Measurements from ENCODE around the gene SEC61G. TPM values are rescaled to one million over a fixed set of nuclear protein-coding genes. Genes with fewer than 3 reads are reported as not detected.

The SEC61G gene
- total and polyA plus RNA-seq, 4 experiments from 2014 or later: 67.0 to 284 (median 163) TPM

DNA sequence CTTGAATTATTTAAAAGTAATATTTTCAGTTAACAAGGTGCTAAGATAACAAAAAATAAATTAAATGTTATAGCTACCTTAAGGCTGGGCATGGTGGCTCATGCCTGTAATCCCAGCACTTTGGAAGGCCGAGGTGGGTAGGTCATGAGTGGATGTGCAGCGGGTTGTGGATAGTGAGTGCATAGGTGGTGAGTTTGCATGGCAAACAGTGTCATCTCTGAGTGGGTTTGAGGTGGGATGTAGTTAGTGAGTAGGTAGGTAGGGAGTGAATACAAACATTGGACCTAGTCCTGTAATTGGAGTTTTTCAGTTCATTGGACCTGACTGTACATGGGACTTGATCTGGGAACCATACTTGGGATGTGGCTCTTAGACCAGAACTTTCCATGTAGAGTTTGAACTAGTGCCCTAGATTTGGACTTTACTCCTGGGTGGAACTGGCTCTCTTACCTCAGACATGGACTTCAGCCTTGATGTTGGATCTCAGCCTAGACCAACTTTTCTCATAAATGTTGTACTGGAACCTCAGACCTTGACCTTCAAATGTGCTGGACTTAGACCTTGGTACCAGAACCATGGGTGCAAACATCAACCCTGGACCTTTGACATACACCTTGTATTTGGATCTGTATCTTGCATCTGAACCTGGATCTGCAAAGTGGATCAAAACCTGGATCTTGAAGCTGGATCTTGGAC lies 47.0 kb downstream of the SEC61G start:
- H3K27me3 Mint-ChIP-seq: peaks cover 0 to 4% of the 10 kb centered on the region in 2 donors
- DNase-seq: no peak
- intact Hi-C loops (cut with micrococcal nuclease): no loop called here
- no peaks in the 10 kb centered on the region for H3K9me3 ChIP-seq (ENCODE audit: control insufficient read depth in 1 of 2, low read length in 2 of 2)
- H3K4me1 Mint-ChIP-seq: no peaks in the 10 kb centered on the region
- H3K36me3 ChIP-seq (ENCODE audit: insufficient read depth, low read length): no peaks in the 10 kb centered on the region
- CTCF ChIA-PET (ENCODE audit: partially characterized antibody): no interaction called here
- H3K9me3 Mint-ChIP-seq: peaks cover 6 to 31% (median 12%) of the 10 kb centered on the region in 8 donors
- H3K36me3 Mint-ChIP-seq: no peaks in the 10 kb centered on the region
- no peak overlapping the region for H3K27ac Mint-ChIP-seq
- H3K4me1 ChIP-seq (ENCODE audit: insufficient read depth, low read length): no peaks in the 10 kb centered on the region
- no peak overlapping the region for H3K27ac ChIP-seq (ENCODE audit: low read depth, low read length)
- POLR2A ChIA-PET (ENCODE audit: partially characterized antibody): no interaction called here
- H3K4me3 ChIP-seq (ENCODE audit: low read length in 2 of 2): no peak overlapping the region
- H3K4me3 Mint-ChIP-seq: no peak overlapping the region
- H3K27me3 ChIP-seq (ENCODE audit: insufficient read depth, low read length): no peaks in the 10 kb centered on the region

DNA sequence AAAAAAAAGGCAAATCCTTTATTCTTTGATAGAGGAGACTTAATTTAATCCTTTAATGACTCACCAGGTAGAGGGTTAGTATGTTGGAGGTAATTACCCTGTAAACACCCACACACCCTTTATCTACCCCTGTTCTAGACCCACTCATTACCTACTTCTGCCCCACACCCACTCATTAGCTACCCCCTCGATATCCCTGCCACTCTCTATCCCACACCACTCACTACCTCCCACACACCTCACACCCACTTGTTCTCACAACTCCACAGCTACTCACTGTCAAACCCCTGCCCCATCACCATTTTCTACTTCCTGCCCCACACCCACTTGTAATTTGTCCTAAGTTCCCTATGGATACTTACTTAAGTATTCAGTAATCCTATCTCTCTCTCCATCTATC lies 49.7 kb downstream of the SEC61G start:
- Mint-ChIP-seq H3K27ac (no peak overlapping the region), H3K4me1 (no peaks in the 10 kb centered on the region), H3K4me3 (no peak overlapping the region), H3K27me3 (peaks cover 0 to 4% of the 10 kb centered on the region in 2 donors), H3K36me3 (no peaks in the 10 kb centered on the region), H3K9me3 (peaks cover 5 to 27% (median 11%) of the 10 kb centered on the region in 8 donors)
- POLR2A ChIA-PET (ENCODE audit: partially characterized antibody): no interaction called here
- Histone ChIP-seq H3K4me3 (ENCODE audit: low read length in 2 of 2) (no peak overlapping the region), H3K9me3 (ENCODE audit: control insufficient read depth in 1 of 2, low read length in 2 of 2) (no peaks in the 10 kb centered on the region), H3K27ac (ENCODE audit: low read depth, low read length) (no peak overlapping the region), H3K36me3 (ENCODE audit: insufficient read depth, low read length) (no peaks in the 10 kb centered on the region), H3K27me3 (ENCODE audit: insufficient read depth, low read length) (no peaks in the 10 kb centered on the region), H3K4me1 (ENCODE audit: insufficient read depth, low read length) (no peaks in the 10 kb centered on the region)
- CTCF ChIA-PET (ENCODE audit: partially characterized antibody): no interaction called here
- DNase-seq: no peak
- intact Hi-C loops (cut with micrococcal nuclease): no loop called here

DNA sequence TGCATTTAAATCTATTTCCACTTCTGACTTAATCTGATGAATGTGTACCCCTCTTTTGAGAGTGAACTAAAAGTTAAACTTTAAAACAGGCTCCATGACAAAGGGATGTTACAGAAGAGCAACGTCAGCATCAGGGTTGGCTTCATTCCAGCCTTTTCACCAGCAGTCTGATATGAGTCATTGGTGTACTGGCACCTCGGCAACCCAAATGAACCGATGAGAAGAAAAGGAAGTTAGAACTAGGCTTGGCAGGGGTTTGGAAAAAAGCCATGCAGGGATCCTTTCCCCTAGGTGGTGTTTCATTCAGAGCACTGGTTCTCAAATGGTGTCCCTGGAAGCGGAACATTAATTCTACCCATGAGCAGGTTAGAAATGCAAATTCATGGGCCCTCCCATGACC lies 53.6 kb downstream of the SEC61G start:
- intact Hi-C loops (cut with micrococcal nuclease): no loop called here
- Mint-ChIP-seq H3K36me3 (no peaks in the 10 kb centered on the region), H3K27me3 (peaks cover 0 to 2% of the 10 kb centered on the region in 2 donors), H3K9me3 (peaks cover 0 to 21% (median 8%) of the 10 kb centered on the region in 8 donors), H3K27ac (no peak overlapping the region), H3K4me1 (no peaks in the 10 kb centered on the region), H3K4me3 (no peak overlapping the region)
- no peak overlapping the region for H3K4me3 ChIP-seq (ENCODE audit: low read length in 2 of 2)
- no peaks in the 10 kb centered on the region for H3K9me3 ChIP-seq (ENCODE audit: control insufficient read depth in 1 of 2, low read length in 2 of 2)
- no peaks in the 10 kb centered on the region for H3K4me1 ChIP-seq (ENCODE audit: insufficient read depth, low read length)
- H3K36me3 ChIP-seq (ENCODE audit: insufficient read depth, low read length): no peaks in the 10 kb centered on the region
- no peaks in the 10 kb centered on the region for H3K27me3 ChIP-seq (ENCODE audit: insufficient read depth, low read length)
- CTCF ChIA-PET (ENCODE audit: partially characterized antibody): no interaction called here
- POLR2A ChIA-PET (ENCODE audit: partially characterized antibody): interaction anchor here (0.7 kb wide), 1 partner anchor 9 kb away, joined by 4 read pairs; no protein-coding TSS in a partner anchor
- DNase-seq: no peak
- H3K27ac ChIP-seq (ENCODE audit: low read depth, low read length): no peak overlapping the region

DNA sequence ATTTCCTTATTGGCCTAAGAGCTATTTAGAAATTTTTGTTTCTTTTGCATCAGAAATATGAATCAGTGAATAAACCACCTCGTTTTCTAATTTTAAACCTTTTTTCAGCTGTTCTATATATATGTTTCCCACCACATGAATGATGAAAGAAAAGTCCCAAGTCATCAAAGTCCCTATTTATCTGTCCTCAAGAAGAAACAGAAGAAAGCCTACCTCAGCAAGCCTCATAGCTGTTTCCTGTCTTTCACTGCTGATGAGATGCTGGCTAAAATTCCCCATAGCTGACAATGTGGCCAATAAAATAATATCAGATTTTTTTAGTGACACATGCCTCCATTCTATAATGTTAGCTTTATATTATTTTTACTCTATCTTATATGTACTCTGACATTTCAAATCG lies 54.2 kb downstream of the SEC61G start:
- DNase-seq: no peak
- Histone ChIP-seq H3K4me3 (ENCODE audit: low read length in 2 of 2) (no peak overlapping the region), H3K36me3 (ENCODE audit: insufficient read depth, low read length) (no peaks in the 10 kb centered on the region), H3K9me3 (ENCODE audit: control insufficient read depth in 1 of 2, low read length in 2 of 2) (no peaks in the 10 kb centered on the region), H3K4me1 (ENCODE audit: insufficient read depth, low read length) (no peaks in the 10 kb centered on the region), H3K27ac (ENCODE audit: low read depth, low read length) (no peak overlapping the region), H3K27me3 (ENCODE audit: insufficient read depth, low read length) (no peaks in the 10 kb centered on the region)
- peaks cover 0 to 2% of the 10 kb centered on the region in 2 donors for H3K27me3 Mint-ChIP-seq
- H3K4me3 Mint-ChIP-seq: no peak overlapping the region
- POLR2A ChIA-PET (ENCODE audit: partially characterized antibody): no interaction called here
- H3K4me1 Mint-ChIP-seq: no peaks in the 10 kb centered on the region
- no peak overlapping the region for H3K27ac Mint-ChIP-seq
- intact Hi-C loops (cut with micrococcal nuclease): no loop called here
- H3K9me3 Mint-ChIP-seq: peaks cover 0 to 21% (median 8%) of the 10 kb centered on the region in 8 donors
- CTCF ChIA-PET (ENCODE audit: partially characterized antibody): interaction anchor here (0.6 kb wide), 1 partner anchor 49 kb away, joined by 3 read pairs; no protein-coding TSS in a partner anchor
- H3K36me3 Mint-ChIP-seq: no peaks in the 10 kb centered on the region

Other genes with a start within 250 kb of the SEC61G start
- gene VSTM2A, start 216.8 kb downstream of the SEC61G start, total RNA-seq: not detected
- gene VSTM2A, start 216.8 kb downstream of the SEC61G start, polyA plus RNA-seq: not detected